Skeletal muscle cell (primary cell): Measurements from ENCODE around the gene TIFAB.
A peak's percentile ranks its signal among the peaks of the same experiment; 100 is the strongest.

Experiments
- DNase-seq: peaks from one replicate; pipeline ENCODE4 v3.0.0-alpha.2; 2010; ENCODE audit warnings: low read depth
- H3K4me3 ChIP-seq: 2 replicates; pipeline ENCODE4 v1.5.1; 2011; ENCODE audit warnings: low read depth, mild to moderate bottlenecking, control low read depth, low read length, moderate library complexity

The TIFAB gene

DNA sequence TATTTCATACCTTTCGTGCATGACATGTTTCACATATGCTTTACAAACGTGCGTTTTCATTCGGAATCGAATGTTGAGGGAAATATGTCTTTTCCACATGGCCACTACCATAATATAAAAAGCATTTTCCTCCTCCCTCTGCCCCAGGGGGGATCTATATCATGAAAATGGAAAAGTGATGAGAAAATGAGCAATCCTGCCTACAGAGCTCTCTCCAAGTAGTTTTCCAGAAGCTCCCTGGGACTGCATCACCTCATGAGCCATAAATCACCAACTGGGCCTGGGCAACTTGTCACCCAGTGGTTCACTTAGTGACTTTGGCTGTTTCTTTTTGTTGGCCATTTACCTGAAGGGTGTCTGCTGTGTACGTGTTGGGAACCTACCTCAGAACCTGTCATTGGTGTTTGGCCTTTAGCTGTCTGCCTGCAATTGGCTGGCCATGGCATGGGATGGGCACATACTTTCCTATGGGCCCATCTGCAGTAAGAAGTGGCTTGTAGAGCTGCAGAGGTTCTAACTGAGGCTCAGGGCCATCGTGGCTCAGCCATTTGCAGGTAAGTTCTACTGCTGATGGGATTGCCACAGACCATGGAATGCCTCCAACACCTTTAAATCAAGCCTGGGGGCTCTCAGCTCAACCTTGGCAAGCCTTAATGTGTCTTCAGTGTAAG lies 9.5 kb upstream of the TIFAB start:
- no peak overlapping the region for H3K4me3 ChIP-seq
- DNase-seq: no peak

DNA sequence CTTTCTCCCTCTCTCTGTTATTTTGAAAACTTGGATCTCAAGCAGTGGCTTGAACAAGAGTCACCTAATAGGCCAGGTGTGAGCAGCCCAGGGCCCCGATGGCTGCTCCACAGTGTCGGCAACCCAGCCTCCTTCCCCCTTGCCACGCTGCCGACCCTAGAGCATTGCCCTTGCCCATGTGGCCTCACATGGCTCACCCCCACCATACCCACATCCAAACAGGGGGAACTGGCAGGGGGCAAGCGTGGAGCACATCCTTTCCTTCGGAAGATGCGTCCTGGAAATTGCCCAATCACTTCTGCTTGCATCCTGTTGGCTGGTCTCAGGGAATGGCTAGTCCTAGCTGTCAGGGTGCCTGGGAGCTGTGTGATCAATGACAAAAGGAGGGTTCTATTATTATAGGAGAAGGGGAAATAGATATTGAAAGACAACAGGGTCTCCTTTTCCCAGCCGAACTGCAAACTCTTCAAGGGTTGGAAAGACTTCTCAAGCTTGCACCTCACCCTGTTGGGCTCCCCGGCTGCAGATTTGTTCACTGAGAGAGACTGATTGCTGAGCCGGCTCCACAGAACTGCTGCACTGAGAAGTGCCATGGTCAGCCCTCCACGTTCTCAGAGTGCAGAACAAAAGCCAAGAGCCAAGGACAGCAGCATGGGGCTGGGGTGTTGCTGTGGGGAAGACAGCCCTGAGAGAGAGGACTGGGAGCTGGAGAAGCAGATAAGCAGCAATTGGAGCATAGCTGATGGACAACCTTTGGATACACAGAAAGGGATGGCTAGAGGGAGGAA lies 8.3 kb upstream of the TIFAB start:
- DNase-seq: no peak
- H3K4me3 ChIP-seq: no peak overlapping the region

DNA sequence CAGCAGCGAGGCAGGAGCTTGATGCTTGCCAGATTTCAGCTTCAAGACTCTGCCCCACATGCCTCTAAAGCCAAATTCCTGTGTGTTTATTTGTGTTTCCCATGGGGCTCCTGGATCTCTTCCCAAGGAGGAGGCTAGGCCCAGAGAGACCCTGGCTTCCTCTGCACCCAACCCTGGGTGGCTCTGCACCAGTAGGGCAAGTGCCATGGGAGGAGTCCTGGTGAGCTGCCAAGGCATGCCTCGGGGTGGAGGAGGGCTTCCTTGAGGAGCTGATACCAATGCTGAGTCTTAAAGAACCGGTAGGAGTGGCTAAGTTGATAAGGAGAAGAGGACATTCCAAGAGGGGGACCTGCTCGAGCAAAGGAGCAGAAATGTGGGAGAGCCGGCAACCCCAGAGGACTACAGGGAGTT lies 6.8 kb upstream of the TIFAB start:
- DNase-seq: no peak
- H3K4me3 ChIP-seq: no peak overlapping the region

DNA sequence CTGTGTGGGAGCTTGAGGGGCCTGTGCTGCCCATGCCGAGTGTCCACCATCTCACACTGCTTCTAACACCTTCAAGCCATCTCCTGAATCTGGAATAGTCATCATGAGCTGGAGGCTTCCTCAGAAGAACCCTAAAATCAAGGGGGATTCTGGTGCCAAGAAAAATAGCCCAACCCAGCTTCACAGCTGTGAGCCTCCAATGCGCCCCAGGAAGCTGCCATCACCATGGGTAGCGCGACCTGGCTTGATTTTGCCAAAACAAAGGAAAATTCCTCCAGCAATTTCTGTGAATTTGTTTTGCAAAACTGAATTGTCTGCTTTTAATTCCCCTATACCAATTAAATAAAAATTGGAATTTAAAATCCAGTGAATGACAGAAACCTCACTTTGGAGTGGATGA lies 6.2 kb upstream of the TIFAB start:
- no peak overlapping the region for H3K4me3 ChIP-seq
- no peak for DNase-seq

DNA sequence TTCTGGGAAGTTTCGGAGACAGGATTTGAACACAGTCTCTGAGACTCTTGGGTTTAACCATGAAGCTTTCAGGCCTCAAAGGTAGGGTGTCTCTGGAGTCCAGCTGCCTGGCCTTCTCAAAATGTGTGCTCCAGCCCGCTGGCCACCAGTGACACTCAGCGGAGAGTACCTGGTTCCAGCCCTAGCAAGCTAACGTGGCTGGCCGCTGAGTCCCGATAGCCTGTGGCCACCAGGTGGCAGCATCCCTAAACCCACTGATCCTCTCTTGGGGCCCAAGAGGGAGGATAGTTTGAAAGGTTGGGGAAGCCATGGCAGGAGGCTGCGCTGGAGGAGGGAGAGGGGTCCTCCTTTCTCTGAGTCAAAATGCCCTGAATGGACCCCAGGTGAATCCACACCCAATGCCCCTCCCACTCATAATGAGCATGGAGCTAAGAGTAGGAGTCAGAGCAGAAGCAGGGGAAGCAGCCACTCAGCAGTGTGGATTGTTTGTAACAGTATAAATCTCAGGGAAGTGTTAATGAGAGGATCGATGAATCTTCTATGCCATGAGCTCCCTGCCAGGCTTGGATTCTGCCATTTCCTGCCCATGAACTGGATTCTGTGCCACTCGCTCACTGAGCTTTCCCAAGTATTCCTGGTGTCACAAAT lies 5.4 kb upstream of the TIFAB start:
- no peak overlapping the region for H3K4me3 ChIP-seq
- DNase-seq: no peak

DNA sequence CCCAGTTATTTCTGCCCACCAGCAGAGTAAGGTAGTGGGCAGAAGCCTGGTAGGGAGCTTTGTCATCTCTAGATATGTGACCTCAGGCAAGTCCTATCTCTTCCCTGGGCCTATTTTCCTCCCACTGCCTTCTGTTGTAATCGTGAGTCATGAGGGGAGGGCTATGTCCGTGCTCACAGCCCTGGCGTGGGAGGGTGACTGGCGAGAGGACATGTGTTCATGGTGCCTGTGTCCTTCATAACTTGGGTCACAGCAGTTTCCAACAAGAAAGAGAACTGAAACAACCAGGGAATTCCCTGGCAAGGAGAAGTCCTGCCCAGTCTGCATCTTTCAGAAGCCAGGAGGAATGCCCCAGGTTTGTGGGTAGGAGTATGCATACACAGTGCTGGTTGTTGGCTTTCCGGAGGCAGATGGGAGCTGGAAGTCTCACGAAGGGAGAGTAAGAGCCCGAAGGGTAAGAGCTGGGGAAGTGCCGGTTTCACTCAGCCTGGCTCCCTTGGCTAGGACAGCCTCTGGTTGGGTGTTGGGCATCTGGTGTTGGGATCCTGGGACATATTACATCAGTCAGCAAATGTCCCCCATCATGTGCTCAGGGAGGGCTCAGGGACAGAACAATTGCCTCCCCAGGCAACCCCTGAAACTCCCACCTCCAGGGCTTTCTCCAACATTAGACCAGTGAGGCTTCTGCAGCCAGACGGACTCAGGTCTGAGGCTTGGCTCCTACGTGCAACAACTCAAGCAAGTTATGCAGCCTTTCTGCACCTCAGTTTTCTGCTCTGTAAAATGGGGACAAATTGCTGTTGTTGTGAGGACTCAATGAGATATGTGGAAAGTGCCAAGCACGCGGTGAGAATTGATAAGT lies 4.3 kb upstream of the TIFAB start:
- H3K4me3 ChIP-seq: no peak overlapping the region
- peak; percentile 53 for DNase-seq

DNA sequence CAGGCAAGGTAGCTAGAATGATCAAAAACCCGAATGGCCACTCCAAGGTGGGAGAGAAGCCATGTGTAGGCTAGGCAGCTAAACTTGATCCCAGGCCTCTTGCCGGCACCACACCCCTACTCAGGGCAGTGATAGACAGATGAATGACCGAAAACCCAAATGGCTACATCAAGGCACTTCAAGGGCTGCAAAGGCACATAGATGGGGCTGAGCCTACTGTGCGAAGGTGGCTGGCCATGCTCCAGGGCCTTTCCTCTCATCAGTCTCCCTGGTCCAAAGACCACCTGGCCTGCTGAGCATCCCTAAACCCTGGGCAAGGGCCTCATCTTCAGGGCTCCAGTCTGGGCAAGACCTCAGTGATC lies 3.7 kb upstream of the TIFAB start:
- no peak for DNase-seq

DNA sequence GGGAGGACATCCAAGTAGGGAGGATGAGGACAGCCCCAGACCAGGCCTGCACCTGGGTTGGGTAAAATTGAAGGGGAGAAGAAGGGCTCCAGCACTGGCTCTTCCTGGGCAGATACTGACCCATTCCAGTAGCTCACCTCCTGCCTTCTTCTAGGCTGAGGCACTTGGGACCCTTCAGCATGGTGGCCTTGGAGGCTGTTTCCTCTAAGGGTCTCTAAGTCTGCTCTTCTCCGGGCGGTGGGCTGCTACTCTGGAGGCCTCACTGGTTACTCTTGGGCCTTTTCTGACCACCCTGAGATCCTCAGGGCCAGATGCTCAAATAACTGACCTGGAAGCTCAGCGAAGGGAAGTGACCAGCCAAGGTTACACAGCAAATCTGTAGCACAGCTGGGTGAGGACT lies 2.8 kb upstream of the TIFAB start:
- H3K4me3 ChIP-seq: no peak overlapping the region
- no peak for DNase-seq

More for the DNA sequence above, 3.7 kb upstream of the TIFAB start:
- H3K4me3 ChIP-seq: no peak overlapping the region

DNA sequence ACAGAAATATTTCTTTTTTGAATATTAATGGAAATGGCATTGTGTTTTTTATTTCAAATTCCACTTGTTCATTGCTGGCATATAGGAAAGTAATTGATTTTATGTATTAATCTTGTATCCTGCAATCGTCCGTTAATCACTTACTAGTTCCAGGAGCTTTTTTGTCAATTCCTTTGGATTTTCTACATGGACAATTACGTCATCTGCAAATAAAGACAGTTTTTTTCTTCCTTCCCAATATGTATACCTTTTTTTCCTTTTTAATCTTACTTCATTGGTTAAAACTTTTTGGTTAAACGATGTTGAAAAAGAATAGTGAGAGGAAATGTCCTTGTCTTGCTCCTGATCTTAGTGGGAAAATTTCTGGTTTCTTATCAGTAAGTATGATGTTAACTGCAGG lies 1.5 kb upstream of the TIFAB start:
- H3K4me3 ChIP-seq: no peak overlapping the region
- no peak for DNase-seq

DNA sequence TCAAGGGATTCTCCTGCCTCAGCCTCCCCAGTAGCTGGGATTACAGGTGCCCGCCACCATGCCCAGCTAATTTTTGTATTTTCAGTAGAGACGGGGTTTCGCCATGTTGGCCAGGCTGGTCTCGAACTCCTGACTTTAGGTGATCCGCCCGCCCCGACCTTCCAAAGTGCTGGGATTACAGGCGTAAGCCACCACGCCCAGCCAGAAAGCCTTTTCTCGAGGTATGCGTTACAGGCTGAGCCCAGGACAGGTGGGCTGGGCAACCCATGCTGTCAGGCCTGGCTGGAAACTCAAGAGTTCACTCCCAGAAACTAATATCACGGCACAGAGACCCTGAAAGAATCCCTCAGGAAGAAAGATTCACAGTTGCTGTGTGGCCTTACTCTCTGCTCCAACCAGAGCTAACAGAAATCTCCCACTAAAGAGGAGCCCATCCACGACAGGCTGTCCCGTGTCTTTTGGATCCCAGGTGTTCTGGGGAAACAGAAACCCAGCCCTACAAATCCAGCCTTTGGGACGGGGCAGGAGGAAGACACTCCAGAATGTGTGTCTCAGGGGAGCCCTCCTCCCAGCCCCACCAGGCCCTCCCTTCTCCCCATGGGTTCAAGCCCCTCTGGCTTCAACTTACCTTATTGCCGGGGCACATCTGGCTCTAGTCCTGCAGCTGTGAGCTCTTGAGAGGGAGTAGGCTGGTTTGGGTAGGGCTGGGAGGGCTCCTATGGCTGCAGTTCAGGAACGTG lies 400 bp downstream of the TIFAB start:
- no peak overlapping the region for H3K4me3 ChIP-seq

DNA sequence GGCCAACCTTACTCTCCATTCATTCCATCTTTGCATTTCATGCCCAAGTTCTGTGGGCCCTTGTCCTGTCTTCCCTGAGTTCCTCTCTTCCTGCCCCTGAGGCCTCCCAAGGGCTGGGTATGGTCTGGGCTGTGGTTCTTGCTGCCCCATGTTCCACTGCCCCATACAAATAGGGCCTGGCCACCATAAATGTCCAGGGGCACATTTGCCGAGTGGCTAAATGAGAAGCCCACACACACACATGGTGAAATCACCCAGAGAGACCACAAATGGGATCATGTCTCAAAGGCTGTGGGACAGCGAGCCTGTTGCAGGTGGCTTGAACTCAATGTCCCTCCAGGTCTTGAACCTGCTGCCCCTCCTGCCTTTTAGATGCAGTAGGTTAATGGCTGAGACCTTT lies 1.2 kb downstream of the TIFAB start:
- no peak for DNase-seq
- no peak overlapping the region for H3K4me3 ChIP-seq

More for the DNA sequence above, 400 bp downstream of the TIFAB start:
- DNase-seq: no peak

DNA sequence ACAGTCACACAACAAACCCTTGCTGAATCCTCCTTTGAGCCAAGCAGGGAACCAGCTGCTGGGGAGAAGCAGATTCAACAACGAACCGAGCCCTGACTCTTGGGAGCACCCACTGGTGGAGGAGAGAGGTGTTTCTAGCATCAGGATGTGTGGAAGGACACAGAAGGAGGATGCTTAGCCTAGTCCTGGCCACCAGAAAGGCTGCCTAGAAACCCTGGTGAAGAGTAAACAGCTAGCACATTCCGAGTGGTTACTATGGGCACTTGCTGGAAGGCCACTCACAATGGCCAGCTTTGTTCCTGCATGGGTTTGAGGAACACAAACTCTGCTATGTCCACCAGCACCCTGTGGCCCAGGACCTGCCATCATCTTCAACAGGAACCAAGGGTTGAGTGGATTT lies 1.8 kb downstream of the TIFAB start:
- DNase-seq: no peak
- no peak overlapping the region for H3K4me3 ChIP-seq

DNA sequence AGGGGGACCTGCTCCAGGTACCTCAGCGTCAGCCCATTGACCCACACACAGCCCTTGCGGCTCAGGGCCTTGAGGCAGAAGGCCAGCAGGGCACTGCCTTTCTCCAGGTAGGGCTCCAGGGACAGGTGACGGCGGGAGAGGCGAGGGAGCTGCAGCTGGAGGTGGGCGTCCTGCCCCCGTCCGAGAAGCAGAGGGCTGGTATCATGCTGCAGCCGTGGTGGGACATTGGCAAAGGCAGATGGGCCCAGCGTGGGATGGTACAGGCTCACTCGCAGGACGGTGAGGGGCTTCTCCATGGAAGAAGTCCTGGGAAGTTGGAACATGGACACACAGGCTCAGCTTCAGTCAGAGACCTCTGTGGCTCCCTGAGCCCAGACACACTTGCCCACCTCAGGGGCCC lies 2.5 kb downstream of the TIFAB start:
- no peak for DNase-seq
- H3K4me3 ChIP-seq: no peak overlapping the region

DNA sequence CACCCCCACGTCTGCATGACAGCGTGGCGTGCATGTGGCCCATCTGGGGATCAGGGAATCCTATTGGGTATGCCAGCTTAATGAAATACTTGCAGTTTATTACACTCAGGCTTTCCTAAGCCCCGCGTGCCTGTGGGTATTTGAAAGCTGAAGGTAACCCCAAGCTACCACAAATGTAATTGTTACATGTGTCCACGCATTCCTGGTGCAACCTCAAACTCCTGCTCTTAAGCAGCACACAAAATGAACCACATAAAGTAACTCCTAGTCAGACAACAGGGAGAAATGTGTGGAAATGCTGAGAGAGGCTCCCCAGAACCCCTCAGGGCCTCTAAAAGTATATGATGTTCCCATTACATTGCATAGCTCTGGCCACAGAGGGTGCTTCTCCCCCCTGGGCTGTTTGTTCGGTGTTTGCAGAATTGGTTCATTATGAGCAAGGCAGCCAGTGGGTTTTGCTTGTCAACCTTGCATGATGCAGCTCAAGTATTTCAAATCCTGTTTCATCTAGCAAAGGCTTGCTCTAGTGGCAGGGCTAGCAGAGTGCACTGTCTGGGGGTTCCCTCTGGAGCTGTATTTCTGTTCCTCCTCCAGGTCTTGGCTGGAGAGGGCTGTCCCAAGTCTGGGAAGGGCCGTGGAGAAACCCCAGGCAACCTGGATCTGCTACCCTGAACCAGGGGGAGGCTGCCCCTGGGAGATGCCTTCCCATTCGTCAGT lies 3.2 kb downstream of the TIFAB start:
- H3K4me3 ChIP-seq: no peak overlapping the region
- DNase-seq: no peak

DNA sequence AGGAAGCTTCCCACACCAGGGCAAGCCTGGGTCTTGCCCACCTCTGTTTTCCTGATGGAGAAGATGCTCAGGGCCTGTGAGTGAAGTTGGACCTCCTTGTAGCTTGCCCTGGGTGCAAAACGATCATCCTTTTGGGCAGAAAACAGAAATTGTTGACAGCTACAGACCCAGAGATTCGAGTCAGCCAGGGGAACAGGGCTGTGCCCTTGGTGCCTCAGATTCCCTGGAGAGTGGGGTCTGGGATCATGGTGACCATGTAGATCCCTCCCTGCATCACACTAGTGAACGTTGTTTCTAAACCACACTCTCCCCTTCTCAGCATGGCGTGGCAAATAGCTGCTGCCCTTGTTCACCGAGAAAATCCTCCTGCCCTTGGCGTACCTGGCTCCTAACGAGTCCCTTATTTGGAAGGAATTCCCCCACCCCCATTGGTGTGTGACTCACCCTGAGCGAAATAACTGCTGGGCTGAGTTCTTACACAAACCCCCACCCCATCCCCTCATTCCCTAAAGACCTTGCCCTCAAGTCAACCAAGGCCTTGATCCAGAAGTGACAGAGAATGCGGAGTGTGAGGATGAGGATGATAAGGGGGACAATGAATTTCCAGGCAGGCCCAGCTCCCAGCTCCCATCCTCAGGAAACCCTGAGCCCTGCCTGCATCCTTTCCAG lies 3.9 kb downstream of the TIFAB start:
- H3K4me3 ChIP-seq: no peak overlapping the region
- no peak for DNase-seq

DNA sequence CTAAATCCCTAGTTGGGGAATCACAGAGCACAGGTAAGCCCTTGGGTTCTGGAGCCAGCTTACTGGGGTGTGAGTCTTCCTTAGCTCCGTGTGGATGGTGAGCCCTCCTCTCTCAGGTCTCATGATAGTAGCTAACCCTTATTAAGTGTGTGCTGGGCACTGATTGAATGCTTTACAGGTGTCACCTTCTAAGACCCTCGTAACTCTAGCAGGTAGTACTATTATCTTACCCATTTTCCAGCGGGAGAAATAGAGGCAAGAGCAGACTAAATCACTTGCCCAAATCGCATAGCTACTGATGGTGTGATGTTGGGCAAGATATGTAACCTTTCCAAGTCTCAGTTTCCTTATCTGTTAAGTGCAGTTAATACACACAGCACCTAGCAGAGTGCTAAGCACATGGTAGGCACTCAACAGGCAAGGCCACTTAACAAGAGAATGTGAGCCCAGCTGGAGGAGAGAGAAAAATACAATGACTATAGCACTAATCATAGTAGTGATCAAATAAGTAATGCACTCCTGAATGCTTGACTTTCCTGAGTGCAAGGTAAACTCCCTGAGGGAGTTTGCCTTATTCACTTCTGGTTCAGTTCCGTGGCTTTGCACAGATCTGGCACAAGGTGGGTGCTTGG lies 4.7 kb downstream of the TIFAB start, which contains the start of gene DCANP1:
Gene DCANP1 (minus strand): TSS at position 51 of the 632 bp plus-strand sequence. CDS start 240 bp downstream, outside the sequence.
- no peak for DNase-seq
- H3K4me3 ChIP-seq: no peak within 1 kb of the TSS

DNA sequence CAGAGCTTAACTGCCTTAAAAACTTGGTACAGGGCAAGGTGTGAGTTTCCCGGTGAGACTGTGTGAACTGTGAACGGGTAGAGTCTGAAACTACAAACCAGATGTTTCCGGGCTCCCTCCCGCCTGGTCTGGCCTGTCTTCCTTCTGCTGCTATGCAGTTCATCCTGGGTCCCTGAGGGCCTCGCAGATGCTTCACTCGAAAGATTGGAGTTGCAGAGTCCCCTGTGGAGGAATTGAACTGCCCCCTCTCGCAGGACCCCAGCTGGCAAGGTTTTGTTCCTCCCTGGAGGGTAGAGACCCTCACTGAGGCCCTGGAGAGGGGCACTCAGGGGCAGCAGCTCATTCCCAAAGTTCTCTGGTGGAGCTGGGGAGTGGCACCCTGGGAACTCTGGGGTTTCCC lies 5.5 kb downstream of the TIFAB start:
- no peak overlapping the region for H3K4me3 ChIP-seq
- no peak for DNase-seq

DNA sequence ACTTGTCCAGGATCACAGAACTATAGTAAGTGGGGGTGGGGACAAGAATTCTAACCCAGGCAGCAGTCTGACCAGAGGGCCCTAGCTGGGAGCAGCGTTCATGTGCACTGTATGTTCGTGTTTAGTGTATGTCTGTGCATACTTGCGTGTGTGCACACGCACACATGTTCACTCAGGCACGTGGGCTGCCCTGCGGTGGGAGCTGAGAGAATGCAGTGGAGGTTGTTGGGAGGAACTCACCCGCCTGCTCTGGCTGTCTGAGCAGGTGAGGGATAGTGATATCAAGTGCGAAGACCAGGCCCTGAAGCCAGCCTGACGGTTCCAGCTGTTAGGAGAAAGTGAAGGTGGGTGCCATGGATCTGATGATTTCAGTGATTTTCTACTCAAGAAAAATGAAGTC lies 5.9 kb downstream of the TIFAB start:
- no peak overlapping the region for H3K4me3 ChIP-seq
- DNase-seq: no peak
